IPS-NIHi11 (cell line): ENCODE measurements around the gene LCLAT1.

Experiments
- DNase-seq: peaks from one replicate; pipeline ENCODE4 v3.0.0; 2012; ENCODE audit warnings: mixed read lengths, low spot score

LCLAT1 gene

GRCh38 chr2:30447149-30448045 is at the start of gene LCLAT1:
Gene LCLAT1, plus strand, starts transcription at chr2:30447246. Its CDS starts 78,345 bp downstream, at chr2:30525591.
- DNase-seq = peak; percentile 90

- no peak for DNase-seq
Observed at GRCh38 chr2:30398084-30398873, 48.8 kb upstream of the LCLAT1 start.

GRCh38 chr2:30400151-30400954 is 46.7 kb upstream of the LCLAT1 start:
- no peak for DNase-seq

GRCh38 chr2:30402441-30403182 is 44.4 kb upstream of the LCLAT1 start:
- DNase-seq = no peak

- DNase-seq = no peak
Observed at GRCh38 chr2:30403592-30404312, 43.3 kb upstream of the LCLAT1 start.

GRCh38 chr2:30404319-30405259 is 42.5 kb upstream of the LCLAT1 start:
- DNase-seq = peak; percentile 46

GRCh38 chr2:30405260-30405605 is 41.8 kb upstream of the LCLAT1 start:
- no peak for DNase-seq

GRCh38 chr2:30406853-30407252 is 40.2 kb upstream of the LCLAT1 start:
- DNase-seq = no peak

- no peak for DNase-seq
Observed at GRCh38 chr2:30408961-30409387, 38.1 kb upstream of the LCLAT1 start.

- DNase-seq = no peak
Observed at GRCh38 chr2:30410217-30410616, 36.8 kb upstream of the LCLAT1 start.

- no peak for DNase-seq
Observed at GRCh38 chr2:30412047-30412683, 34.9 kb upstream of the LCLAT1 start.

GRCh38 chr2:30412684-30413570 is 34.1 kb upstream of the LCLAT1 start:
- no peak for DNase-seq

GRCh38 chr2:30414961-30415360 is 32.1 kb upstream of the LCLAT1 start:
- no peak for DNase-seq

- peak; percentile 34 for DNase-seq
Observed at GRCh38 chr2:30417253-30417652, 29.8 kb upstream of the LCLAT1 start.

- no peak for DNase-seq
Observed at GRCh38 chr2:30421026-30421603, 25.9 kb upstream of the LCLAT1 start.

GRCh38 chr2:30421604-30422443 is 25.2 kb upstream of the LCLAT1 start:
- peak; percentile 39 for DNase-seq
